ENCODE measurements around the gene MPDU1.

The MPDU1 gene

DNA sequence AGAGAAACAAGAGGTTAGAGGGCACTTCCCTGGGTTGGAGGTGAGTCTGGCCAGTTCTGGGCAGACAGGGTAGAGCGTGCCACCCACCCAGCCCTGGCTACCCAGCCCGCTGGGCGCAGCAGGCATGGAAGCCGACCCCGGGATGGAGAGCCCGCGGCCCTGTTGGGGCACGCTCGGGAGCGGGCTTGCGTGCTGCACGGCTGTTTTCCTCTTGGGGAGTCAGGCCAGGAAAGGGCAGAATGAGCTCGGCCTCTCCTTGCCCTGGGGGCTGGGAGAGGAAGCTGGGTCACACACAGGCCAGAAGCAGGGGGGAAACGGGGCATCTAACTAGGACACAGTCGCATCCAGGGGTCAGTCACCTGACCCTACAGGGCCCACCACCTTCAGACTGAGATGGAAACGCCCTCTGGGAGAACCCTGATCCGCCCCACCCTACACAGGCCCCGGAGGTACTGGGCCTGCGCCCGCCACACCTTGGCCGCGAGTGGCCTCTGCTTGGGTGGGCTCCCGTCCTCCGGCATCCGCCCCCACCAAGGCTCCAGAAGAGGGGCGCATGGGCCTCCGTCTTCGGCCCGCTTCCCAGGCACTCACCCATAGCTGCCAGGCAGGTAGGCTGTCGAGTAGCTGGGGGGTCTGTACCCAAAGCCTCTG, 5.0 kb downstream of the MPDU1 start:
- Histone ChIP-seq H3K4me3 (ENCODE audit: control insufficient read depth in 1 of 7, extremely low read depth in 1 of 7, insufficient read depth in 4 of 7, low read depth in 2 of 7, low read length in 6 of 7) (peak overlapping the region in 2 of 7 experiments; percentile 28 to 40), H3K27me3 (replicated peaks in 2 of 5; ENCODE audit: control insufficient read depth in 4 of 5, insufficient read depth in 5 of 5, low read length in 4 of 5) (no peaks in the 10 kb centered on the region), H3K4me1 (ENCODE audit: control extremely low read depth in 1 of 4, control insufficient read depth in 4 of 4, insufficient read depth in 4 of 4, low read length in 3 of 4) (peaks cover 1 to 32% (median 20%) of the 10 kb centered on the region in 4 experiments), H3K36me3 (ENCODE audit: control insufficient read depth in 4 of 4, insufficient read depth in 4 of 4, low read length in 3 of 4) (peaks cover 13 to 76% (median 43%) of the 10 kb centered on the region in 4 experiments), H3K27ac (ENCODE audit: insufficient read depth in 1 of 2, low read depth in 1 of 2, low read length in 2 of 2, poor library complexity in 1 of 2, severe bottlenecking in 2 of 2) (no peak overlapping the region), H3K9me3 (ENCODE audit: control extremely low read depth in 1 of 5, control insufficient read depth in 4 of 5, insufficient read depth in 2 of 5, low read depth in 1 of 5, low read length in 4 of 5) (no peaks in the 10 kb centered on the region)
- ChIA-PET POLR2A (interaction anchor here (0.6 to 1.1 kb wide), 2 partner anchors 9 to 23 kb away, joined by 3 read pairs; partner anchors contain the start of gene CD68), CTCF (interaction anchor here (0.7 to 7.6 kb wide), 17 partner anchors 8 to 233 kb away, joined by 3 to 58 read pairs (median 6); partner anchors contain the start of genes CD68, SAT2, SENP3 and TMEM95)
- no peak for DNase-seq
- 92% methylated on average over 29 of the region's 30 CpGs for WGBS (ENCODE audit: insufficient coverage)

- peak; percentile 77 to 87 (median 78) for DNase-seq
- H3K4me3 ChIP-seq (ENCODE audit: control insufficient read depth in 1 of 7, extremely low read depth in 1 of 7, insufficient read depth in 4 of 7, low read depth in 2 of 7, low read length in 6 of 7), result peak overlapping the region in 2 of 7 experiments; percentile 28 to 40
Observed at GRCh38 chr17:7589204-7589868, 5.7 kb downstream of the MPDU1 start.

GRCh38 chr17:7589891-7590691, 6.4 kb downstream of the MPDU1 start, which contains the start of gene SOX15:
TSS of gene SOX15 (minus strand) at chr17:7590094. CDS start at chr17:7589676, 418 bp downstream.
- Histone ChIP-seq H3K36me3 (ENCODE audit: control insufficient read depth in 4 of 4, insufficient read depth in 4 of 4, low read length in 3 of 4) (peaks cover 23 to 90% (median 53%) of the 10 kb centered on the region in 4 experiments), H3K4me3 (ENCODE audit: control insufficient read depth in 1 of 7, extremely low read depth in 1 of 7, insufficient read depth in 4 of 7, low read depth in 2 of 7, low read length in 6 of 7) (peak within 1 kb of the TSS in 2 of 7 experiments; percentile 28 to 40), H3K27ac (ENCODE audit: insufficient read depth in 1 of 2, low read depth in 1 of 2, low read length in 2 of 2, poor library complexity in 1 of 2, severe bottlenecking in 2 of 2) (no peak within 1 kb of the TSS), H3K9me3 (ENCODE audit: control extremely low read depth in 1 of 5, control insufficient read depth in 4 of 5, insufficient read depth in 2 of 5, low read depth in 1 of 5, low read length in 4 of 5) (no peaks in the 10 kb centered on the region), H3K4me1 (ENCODE audit: control extremely low read depth in 1 of 4, control insufficient read depth in 4 of 4, insufficient read depth in 4 of 4, low read length in 3 of 4) (peaks cover 0 to 22% (median 11%) of the 10 kb centered on the region in 4 experiments), H3K27me3 (replicated peaks in 2 of 5; ENCODE audit: control insufficient read depth in 4 of 5, insufficient read depth in 5 of 5, low read length in 4 of 5) (no peaks in the 10 kb centered on the region)
- 85% methylated on average over 18 of the region's 24 CpGs for WGBS (ENCODE audit: insufficient coverage)
- ChIA-PET CTCF (interaction anchor here (0.8 to 7.6 kb wide), 18 partner anchors 10 to 235 kb away, joined by 3 to 58 read pairs (median 6); partner anchors contain the start of genes CD68, SENP3, TMEM95 and TP53), POLR2A (interaction anchor here (0.6 to 1.1 kb wide), 3 partner anchors 10 to 98 kb away, joined by 3 to 4 read pairs (median 3); partner anchors contain the start of gene CD68)
- no peak for DNase-seq

More at GRCh38 chr17:7589204-7589868, 5.7 kb downstream of the MPDU1 start:
- Histone ChIP-seq H3K9me3 (ENCODE audit: control extremely low read depth in 1 of 5, control insufficient read depth in 4 of 5, insufficient read depth in 2 of 5, low read depth in 1 of 5, low read length in 4 of 5) (no peaks in the 10 kb centered on the region), H3K27me3 (replicated peaks in 2 of 5; ENCODE audit: control insufficient read depth in 4 of 5, insufficient read depth in 5 of 5, low read length in 4 of 5) (no peaks in the 10 kb centered on the region), H3K36me3 (ENCODE audit: control insufficient read depth in 4 of 4, insufficient read depth in 4 of 4, low read length in 3 of 4) (peaks cover 17 to 82% (median 49%) of the 10 kb centered on the region in 4 experiments), H3K27ac (ENCODE audit: insufficient read depth in 1 of 2, low read depth in 1 of 2, low read length in 2 of 2, poor library complexity in 1 of 2, severe bottlenecking in 2 of 2) (no peak overlapping the region), H3K4me1 (ENCODE audit: control extremely low read depth in 1 of 4, control insufficient read depth in 4 of 4, insufficient read depth in 4 of 4, low read length in 3 of 4) (peaks cover 0 to 30% (median 18%) of the 10 kb centered on the region in 4 experiments)
- CTCF ChIA-PET, result interaction anchor here (1.0 to 7.6 kb wide), 19 partner anchors 9 to 234 kb away, joined by 3 to 58 read pairs (median 6); partner anchors contain the start of genes CD68, SAT2, SENP3 and TMEM95
- WGBS (ENCODE audit: insufficient coverage), result 41% methylated on average over 56 of the region's 56 CpGs
- POLR2A ChIA-PET, result interaction anchor here (0.6 to 1.1 kb wide), 3 partner anchors 10 to 23 kb away, joined by 3 to 4 read pairs (median 3); partner anchors contain the start of gene CD68

- H3K36me3 ChIP-seq (ENCODE audit: control insufficient read depth in 4 of 4, insufficient read depth in 4 of 4, low read length in 3 of 4), result peaks cover 27 to 96% (median 59%) of the 10 kb centered on the region in 4 experiments
Observed at GRCh38 chr17:7590743-7591142, 7.1 kb downstream of the MPDU1 start.

DNA sequence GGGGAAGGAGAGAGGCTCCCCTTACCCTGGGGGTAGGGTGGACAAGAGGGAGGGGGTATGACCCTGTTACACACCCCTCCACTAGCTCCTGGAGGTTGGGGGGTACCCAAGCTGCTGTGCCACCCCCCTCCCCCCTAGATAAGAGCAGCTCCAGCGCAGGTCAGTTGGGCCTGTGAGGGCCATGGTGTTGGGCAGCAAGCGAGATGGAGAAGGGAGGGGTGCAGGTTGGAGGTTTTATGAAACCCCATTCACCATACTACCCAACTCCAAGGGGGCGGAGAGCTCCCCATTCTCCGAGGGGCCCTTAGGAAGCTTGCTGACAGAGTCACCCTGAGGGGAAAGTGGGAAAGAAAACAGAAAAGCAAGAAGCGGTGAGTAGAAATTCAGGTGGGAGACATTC, 7.9 kb downstream of the MPDU1 start:
- peaks cover 32 to 97% (median 63%) of the 10 kb centered on the region in 4 experiments for H3K36me3 ChIP-seq (ENCODE audit: control insufficient read depth in 4 of 4, insufficient read depth in 4 of 4, low read length in 3 of 4)
- POLR2A ChIA-PET, result no interaction called here
- no CpG with 5 or more reads among the region's 5 CpGs for WGBS (ENCODE audit: insufficient coverage)

More at GRCh38 chr17:7590743-7591142, 7.1 kb downstream of the MPDU1 start:
- 97% methylated on average over 4 of the region's 4 CpGs for WGBS (ENCODE audit: insufficient coverage)
- Histone ChIP-seq H3K27ac (ENCODE audit: insufficient read depth in 1 of 2, low read depth in 1 of 2, low read length in 2 of 2, poor library complexity in 1 of 2, severe bottlenecking in 2 of 2) (no peak overlapping the region), H3K4me1 (ENCODE audit: control extremely low read depth in 1 of 4, control insufficient read depth in 4 of 4, insufficient read depth in 4 of 4, low read length in 3 of 4) (peaks cover 0 to 16% (median 7%) of the 10 kb centered on the region in 4 experiments), H3K27me3 (replicated peaks in 2 of 5; ENCODE audit: control insufficient read depth in 4 of 5, insufficient read depth in 5 of 5, low read length in 4 of 5) (no peaks in the 10 kb centered on the region), H3K4me3 (ENCODE audit: control insufficient read depth in 1 of 7, extremely low read depth in 1 of 7, insufficient read depth in 4 of 7, low read depth in 2 of 7, low read length in 6 of 7) (no peak overlapping the region), H3K9me3 (ENCODE audit: control extremely low read depth in 1 of 5, control insufficient read depth in 4 of 5, insufficient read depth in 2 of 5, low read depth in 1 of 5, low read length in 4 of 5) (no peaks in the 10 kb centered on the region)
- ChIA-PET CTCF (interaction anchor here (0.8 to 7.6 kb wide), 8 partner anchors 10 to 97 kb away, joined by 3 to 58 read pairs (median 12); partner anchors contain the start of genes CD68 and TP53), POLR2A (interaction anchor here (0.9 kb wide), 1 partner anchor 97 kb away, joined by 3 read pairs; no protein-coding TSS in a partner anchor)
- no peak for DNase-seq

GRCh38 chr17:7592422-7593021, 8.9 kb downstream of the MPDU1 start:
- Histone ChIP-seq H3K27ac (ENCODE audit: insufficient read depth in 1 of 2, low read depth in 1 of 2, low read length in 2 of 2, poor library complexity in 1 of 2, severe bottlenecking in 2 of 2) (no peak overlapping the region), H3K4me3 (ENCODE audit: control insufficient read depth in 1 of 7, extremely low read depth in 1 of 7, insufficient read depth in 4 of 7, low read depth in 2 of 7, low read length in 6 of 7) (no peak overlapping the region), H3K36me3 (ENCODE audit: control insufficient read depth in 4 of 4, insufficient read depth in 4 of 4, low read length in 3 of 4) (peaks cover 32 to 94% (median 60%) of the 10 kb centered on the region in 4 experiments), H3K27me3 (replicated peaks in 2 of 5; ENCODE audit: control insufficient read depth in 4 of 5, insufficient read depth in 5 of 5, low read length in 4 of 5) (no peaks in the 10 kb centered on the region), H3K4me1 (ENCODE audit: control extremely low read depth in 1 of 4, control insufficient read depth in 4 of 4, insufficient read depth in 4 of 4, low read length in 3 of 4) (peaks cover 0 to 15% (median 5%) of the 10 kb centered on the region in 4 experiments), H3K9me3 (ENCODE audit: control extremely low read depth in 1 of 5, control insufficient read depth in 4 of 5, insufficient read depth in 2 of 5, low read depth in 1 of 5, low read length in 4 of 5) (no peaks in the 10 kb centered on the region)
- ChIA-PET CTCF (interaction anchor here (1.0 to 2.2 kb wide), 7 partner anchors 9 to 77 kb away, joined by 3 to 9 read pairs (median 4); partner anchors contain the start of gene MPDU1), POLR2A (interaction anchor here (1.0 kb wide), 1 partner anchor 13 kb away, joined by 4 read pairs; the partner anchor contains the start of gene CD68)
- no peak for DNase-seq
- 97% methylated on average over 13 of the region's 23 CpGs for WGBS (ENCODE audit: insufficient coverage)

More for the DNA sequence above, 7.9 kb downstream of the MPDU1 start:
- H3K27me3 ChIP-seq (replicated peaks in 2 of 5; ENCODE audit: control insufficient read depth in 4 of 5, insufficient read depth in 5 of 5, low read length in 4 of 5), result no peaks in the 10 kb centered on the region
- no peaks in the 10 kb centered on the region for H3K9me3 ChIP-seq (ENCODE audit: control extremely low read depth in 1 of 5, control insufficient read depth in 4 of 5, insufficient read depth in 2 of 5, low read depth in 1 of 5, low read length in 4 of 5)
- no peak overlapping the region for H3K27ac ChIP-seq (ENCODE audit: insufficient read depth in 1 of 2, low read depth in 1 of 2, low read length in 2 of 2, poor library complexity in 1 of 2, severe bottlenecking in 2 of 2)
- CTCF ChIA-PET, result interaction anchor here (0.6 to 2.2 kb wide), 5 partner anchors 8 to 71 kb away, joined by 3 to 9 read pairs (median 4); partner anchors contain the start of gene MPDU1
- H3K4me3 ChIP-seq (ENCODE audit: control insufficient read depth in 1 of 7, extremely low read depth in 1 of 7, insufficient read depth in 4 of 7, low read depth in 2 of 7, low read length in 6 of 7), result no peak overlapping the region
- DNase-seq, result no peak
- peaks cover 0 to 15% (median 5%) of the 10 kb centered on the region in 4 experiments for H3K4me1 ChIP-seq (ENCODE audit: control extremely low read depth in 1 of 4, control insufficient read depth in 4 of 4, insufficient read depth in 4 of 4, low read length in 3 of 4)

Data from common myeloid progenitor, CD34-positive (primary cell).